ENCODE results near the gene FIP1L1.
A peak's percentile ranks its signal among the peaks of the same experiment; 100 is the strongest.
"Not testable (repeated sequence)": the region's sequence is repeated elsewhere in the genome, so short reads cannot be mapped to it uniquely, and the experiment has no call there.

The FIP1L1 gene

GRCh38 chr4:53377319-53378170 lies at the start of gene FIP1L1:
FIP1L1 (plus strand) TSS chr4:53377641; CDS start chr4:53377839, 198 bp downstream.
- Histone ChIP-seq H3K4me3 (ENCODE audit: low read depth in 1 of 2, low read length in 2 of 2) (peak within 1 kb of the TSS; percentile 73 to 97), H3K9me3 (ENCODE audit: insufficient read depth, low read length, severe bottlenecking) (no peaks in the 10 kb centered on the region), H3K4me1 (ENCODE audit: insufficient read depth, low read length) (peaks cover 35% of the 10 kb centered on the region), H3K79me2 (ENCODE audit: insufficient read depth, low read length) (peaks cover 51% of the 10 kb centered on the region), H2AFZ (ENCODE audit: low read depth, low read length) (peak within 1 kb of the TSS; percentile 99), H3K36me3 (ENCODE audit: insufficient read depth, low read length) (peaks cover 28% of the 10 kb centered on the region), H3K9ac (ENCODE audit: low read depth, low read length) (peak within 1 kb of the TSS; percentile 92), H3K4me2 (ENCODE audit: insufficient read depth, low read length) (peak within 1 kb of the TSS; percentile 69), H3K27ac (ENCODE audit: low read length) (peak within 1 kb of the TSS; percentile 97), H3K27me3 (ENCODE audit: insufficient read depth, low read length, poor library complexity) (no peaks in the 10 kb centered on the region), H4K20me1 (ENCODE audit: insufficient read depth, low read length) (peaks cover 20% of the 10 kb centered on the region)
- ATAC-seq (ENCODE audit: insufficient read depth, low read depth), result peak; percentile 91
- DNase-seq, result peak; percentile 96
- TF ChIP-seq, protein P1, sequence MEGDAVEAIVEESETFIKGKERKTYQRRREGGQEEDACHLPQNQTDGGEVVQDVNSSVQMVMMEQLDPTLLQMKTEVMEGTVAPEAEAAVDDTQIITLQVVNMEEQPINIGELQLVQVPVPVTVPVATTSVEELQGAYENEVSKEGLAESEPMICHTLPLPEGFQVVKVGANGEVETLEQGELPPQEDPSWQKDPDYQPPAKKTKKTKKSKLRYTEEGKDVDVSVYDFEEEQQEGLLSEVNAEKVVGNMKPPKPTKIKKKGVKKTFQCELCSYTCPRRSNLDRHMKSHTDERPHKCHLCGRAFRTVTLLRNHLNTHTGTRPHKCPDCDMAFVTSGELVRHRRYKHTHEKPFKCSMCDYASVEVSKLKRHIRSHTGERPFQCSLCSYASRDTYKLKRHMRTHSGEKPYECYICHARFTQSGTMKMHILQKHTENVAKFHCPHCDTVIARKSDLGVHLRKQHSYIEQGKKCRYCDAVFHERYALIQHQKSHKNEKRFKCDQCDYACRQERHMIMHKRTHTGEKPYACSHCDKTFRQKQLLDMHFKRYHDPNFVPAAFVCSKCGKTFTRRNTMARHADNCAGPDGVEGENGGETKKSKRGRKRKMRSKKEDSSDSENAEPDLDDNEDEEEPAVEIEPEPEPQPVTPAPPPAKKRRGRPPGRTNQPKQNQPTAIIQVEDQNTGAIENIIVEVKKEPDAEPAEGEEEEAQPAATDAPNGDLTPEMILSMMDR (IDR thresholded peaks at IDR 0.05; ENCODE audit: borderline replicate concordance, extremely low read depth, low read length, poor library complexity, severe bottlenecking), result no peak
- TF ChIP-seq EZH2 (IDR thresholded peaks at IDR 0.05; ENCODE audit: borderline replicate concordance, low read depth, low read length, severe bottlenecking), result no peak

GRCh38 chr4:53334916-53335315 lies 42.5 kb upstream of the FIP1L1 start:
- H3K36me3 ChIP-seq (ENCODE audit: insufficient read depth, low read length); H3K9me3 ChIP-seq (ENCODE audit: insufficient read depth, low read length, severe bottlenecking); H3K79me2 ChIP-seq (ENCODE audit: insufficient read depth, low read length); ATAC-seq (ENCODE audit: insufficient read depth, low read depth); H3K4me1 ChIP-seq (ENCODE audit: insufficient read depth, low read length); H2AFZ ChIP-seq (ENCODE audit: low read depth, low read length); H3K4me2 ChIP-seq (ENCODE audit: insufficient read depth, low read length); H3K9ac ChIP-seq (ENCODE audit: low read depth, low read length); H3K4me3 ChIP-seq (ENCODE audit: low read depth in 1 of 2, low read length in 2 of 2); H4K20me1 ChIP-seq (ENCODE audit: insufficient read depth, low read length); H3K27me3 ChIP-seq (ENCODE audit: insufficient read depth, low read length, poor library complexity); H3K27ac ChIP-seq (ENCODE audit: low read length); DNase-seq: not testable (repeated sequence)

GRCh38 chr4:53340145-53340544 lies 37.3 kb upstream of the FIP1L1 start:
- H3K4me3 ChIP-seq (ENCODE audit: low read depth in 1 of 2, low read length in 2 of 2), result not testable (repeated sequence)

DNA sequence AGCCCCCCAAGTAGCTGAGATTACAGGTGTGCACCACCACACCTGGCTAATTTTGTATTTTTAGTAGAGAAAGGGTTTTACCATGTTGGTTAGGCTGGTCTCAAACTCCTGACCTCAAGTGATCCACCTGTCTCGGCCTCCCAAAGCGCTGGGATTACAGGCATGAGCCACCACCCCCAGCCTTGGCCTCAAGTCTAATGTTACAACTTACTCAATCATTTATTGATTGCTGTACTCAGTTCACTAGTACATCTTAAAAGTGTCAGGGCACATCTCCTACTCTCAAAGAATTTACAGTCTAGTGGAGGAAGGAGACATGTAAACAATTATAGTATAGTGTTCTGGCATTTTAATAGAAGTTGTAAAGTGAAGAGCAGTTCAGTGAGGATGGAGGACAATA lies 31.0 kb upstream of the FIP1L1 start:
- H3K4me2 ChIP-seq (ENCODE audit: insufficient read depth, low read length); H3K27me3 ChIP-seq (ENCODE audit: insufficient read depth, low read length, poor library complexity); ATAC-seq (ENCODE audit: insufficient read depth, low read depth); H3K4me3 ChIP-seq (ENCODE audit: low read depth in 1 of 2, low read length in 2 of 2); H4K20me1 ChIP-seq (ENCODE audit: insufficient read depth, low read length); DNase-seq; H2AFZ ChIP-seq (ENCODE audit: low read depth, low read length); H3K9me3 ChIP-seq (ENCODE audit: insufficient read depth, low read length, severe bottlenecking); H3K9ac ChIP-seq (ENCODE audit: low read depth, low read length); H3K4me1 ChIP-seq (ENCODE audit: insufficient read depth, low read length); H3K79me2 ChIP-seq (ENCODE audit: insufficient read depth, low read length); H3K27ac ChIP-seq (ENCODE audit: low read length): not testable (repeated sequence)
- peaks cover 31% of the 10 kb centered on the region for H3K36me3 ChIP-seq (ENCODE audit: insufficient read depth, low read length)

More at GRCh38 chr4:53340145-53340544, 37.3 kb upstream of the FIP1L1 start:
- not testable (repeated sequence) for H3K27ac ChIP-seq (ENCODE audit: low read length); H3K4me1 ChIP-seq (ENCODE audit: insufficient read depth, low read length); H3K9ac ChIP-seq (ENCODE audit: low read depth, low read length); H3K79me2 ChIP-seq (ENCODE audit: insufficient read depth, low read length); H3K27me3 ChIP-seq (ENCODE audit: insufficient read depth, low read length, poor library complexity); ATAC-seq (ENCODE audit: insufficient read depth, low read depth); DNase-seq; H3K4me2 ChIP-seq (ENCODE audit: insufficient read depth, low read length); H3K9me3 ChIP-seq (ENCODE audit: insufficient read depth, low read length, severe bottlenecking); H3K36me3 ChIP-seq (ENCODE audit: insufficient read depth, low read length); H4K20me1 ChIP-seq (ENCODE audit: insufficient read depth, low read length); H2AFZ ChIP-seq (ENCODE audit: low read depth, low read length)

Data from DND-41 (cell line).